Stomach (tissue), 9 donors: Measurements from ENCODE around the gene ARPP19. TPM values are rescaled to one million over a fixed set of nuclear protein-coding genes. Genes with fewer than 3 reads are reported as not detected.

ENCODE experiments used
- DNase-seq, 2 donors: peaks; one replicate each; pipeline versions ENCODE4 v3.0.0 to v3.0.0-alpha.2; 2013 to 2019
- H3K27ac ChIP-seq, 5 donors: fragments of 200-600 bp in 4 of 5; sonication (generic) in 4 of 5; one replicate each; pipeline ENCODE4 v1.5.1; 2013 to 2019; ENCODE audit warnings: mild to moderate bottlenecking in 1 of 5, moderate library complexity in 1 of 5
- H3K27me3 ChIP-seq, 3 donors: fragments of 200-600 bp; sonication (generic); one replicate each; pipeline ENCODE4 v1.5.1; 2017 to 2019; ENCODE audit warnings: mixed run types in 1 of 3
- H3K36me3 ChIP-seq, 4 donors: fragments of 200-600 bp; sonication (generic); 1 replicate in 3 of 4; 2 replicates in 1 of 4; pipeline ENCODE4 v1.5.1; 2016 to 2019
- H3K4me1 ChIP-seq, 4 donors: fragments of 200-600 bp; sonication (generic); one replicate each; pipeline ENCODE4 v1.5.1; 2016 to 2019
- H3K4me3 ChIP-seq, 4 donors: fragments of 200-600 bp; sonication (generic) in 3 of 4; one replicate each; pipeline ENCODE4 v1.5.1; 2016 to 2019; ENCODE audit warnings: mild to moderate bottlenecking in 1 of 4
- H3K9me3 ChIP-seq, 4 donors: fragments of 200-600 bp; sonication (generic); one replicate each; pipeline ENCODE4 v1.5.1; 2016 to 2019
- EP300 ChIP-seq: sonication (generic); formaldehyde crosslinking; IDR thresholded peaks from one replicate; pipeline ENCODE4 v1.6.1; 2017; ENCODE audit warnings: antibody characterized with exemption
- POLR2A ChIP-seq, 4 donors: fragments of 450-650 bp; IDR thresholded peaks; one replicate each; pipeline ENCODE4 v1.6.1; 2016; ENCODE audit warnings: antibody characterized with exemption in 4 of 4, control low read depth in 2 of 4, mild to moderate bottlenecking in 1 of 4, moderate library complexity in 1 of 4
- POLR2AphosphoS5 ChIP-seq, 3 donors: sonication (generic); formaldehyde crosslinking; IDR thresholded peaks; one replicate each; pipeline ENCODE4 v1.6.1; 2016; ENCODE audit warnings: antibody characterized with exemption in 3 of 3
- WGBS, 5 donors: extraction: QIAGEN DNeasy Blood & Tissue Kit in 3 of 5; methylation state at CpG; one replicate each; pipeline versions ENCODE4 v1.1.5 to v1.1.7; 2013 to 2018; 5-methylcytosine and 5-hydroxymethylcytosine counted together
- intact Hi-C: fragments of 100-400 bp; cut with DNase I; formaldehyde crosslinking; loops from one replicate; pipeline ENCODE4 v1.15.1; 2023; ENCODE audit warnings: low total_unique reads
- polyA plus RNA-seq, 3 donors: library from polyadenylated mRNA; stranded (reverse); fragments of 200-250 nt; gene quantifications; one replicate each; pipeline ENCODE4 v1.2.3, GENCODE V29; 2013
- total RNA-seq, 5 donors: library from RNA; depleted of rRNA; stranded (reverse); fragments of >200 nt; gene quantifications; one replicate each; pipeline versions ENCODE4 v1.1.0 to v1.2.3, GENCODE V29; 2014 to 2016
- TF ChIP-seq, protein P1 (sequence below), 7 experiments: fragments of 450-650 bp in 4 of 7; fragments of 200-600 bp in 3 of 7; sonication (generic) in 3 of 7; IDR thresholded peaks; one replicate each; pipeline ENCODE4 v1.5.1; 2016 to 2019; ENCODE audit warnings: antibody characterized with exemption in 7 of 7, control low read depth in 2 of 7, mild to moderate bottlenecking in 1 of 7
- donor health status: healthy with polysubstance abuse.
- donor health status: Bipolar disorder and iron deficiency.
- donor health status: healthy.

ARPP19 gene
- total and polyA plus RNA-seq, 8 donors, result 8.4 to 263 (median 63.2) TPM

DNA sequence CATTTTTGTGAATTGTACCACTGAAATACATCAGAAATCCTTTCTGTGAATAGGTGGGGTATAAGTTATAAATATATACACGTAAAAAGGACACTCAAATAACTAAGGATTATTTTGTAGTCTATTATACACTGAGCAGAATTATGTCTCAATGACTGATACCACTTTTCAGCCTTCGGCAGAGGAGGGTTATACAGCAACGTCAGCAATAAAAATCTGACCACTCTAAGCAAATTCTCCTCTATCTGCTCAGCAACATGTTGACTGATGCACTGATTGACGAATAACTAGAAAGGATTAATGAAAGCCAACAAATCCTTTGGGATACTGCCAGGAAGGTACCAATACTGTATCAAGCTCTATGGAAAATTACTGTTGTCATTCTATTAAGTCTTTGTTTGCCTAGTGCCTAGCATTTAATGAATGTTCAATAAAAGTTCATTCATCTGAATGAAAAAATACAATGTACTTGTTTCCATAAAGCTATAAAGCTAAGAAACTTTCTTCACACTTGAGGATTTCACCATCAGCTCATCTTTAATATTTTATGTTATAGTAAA, 5.2 kb downstream of the ARPP19 start:
- TF ChIP-seq, protein P1, sequence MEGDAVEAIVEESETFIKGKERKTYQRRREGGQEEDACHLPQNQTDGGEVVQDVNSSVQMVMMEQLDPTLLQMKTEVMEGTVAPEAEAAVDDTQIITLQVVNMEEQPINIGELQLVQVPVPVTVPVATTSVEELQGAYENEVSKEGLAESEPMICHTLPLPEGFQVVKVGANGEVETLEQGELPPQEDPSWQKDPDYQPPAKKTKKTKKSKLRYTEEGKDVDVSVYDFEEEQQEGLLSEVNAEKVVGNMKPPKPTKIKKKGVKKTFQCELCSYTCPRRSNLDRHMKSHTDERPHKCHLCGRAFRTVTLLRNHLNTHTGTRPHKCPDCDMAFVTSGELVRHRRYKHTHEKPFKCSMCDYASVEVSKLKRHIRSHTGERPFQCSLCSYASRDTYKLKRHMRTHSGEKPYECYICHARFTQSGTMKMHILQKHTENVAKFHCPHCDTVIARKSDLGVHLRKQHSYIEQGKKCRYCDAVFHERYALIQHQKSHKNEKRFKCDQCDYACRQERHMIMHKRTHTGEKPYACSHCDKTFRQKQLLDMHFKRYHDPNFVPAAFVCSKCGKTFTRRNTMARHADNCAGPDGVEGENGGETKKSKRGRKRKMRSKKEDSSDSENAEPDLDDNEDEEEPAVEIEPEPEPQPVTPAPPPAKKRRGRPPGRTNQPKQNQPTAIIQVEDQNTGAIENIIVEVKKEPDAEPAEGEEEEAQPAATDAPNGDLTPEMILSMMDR (IDR thresholded peaks at IDR 0.05), result no peak
- TF ChIP-seq POLR2AphosphoS5 (IDR thresholded peaks at IDR 0.05) (no peak), EP300 (no peak), POLR2A (IDR thresholded peaks at IDR 0.05) (no peak)
- peak in 1 of 2 donors; percentile 14 for DNase-seq
- Histone ChIP-seq H3K27me3 (no peaks in the 10 kb centered on the region), H3K36me3 (no peaks in the 10 kb centered on the region), H3K4me3 (no peak overlapping the region), H3K4me1 (peaks cover 31 to 96% (median 66%) of the 10 kb centered on the region in 4 donors), H3K27ac (no peak overlapping the region), H3K9me3 (no peaks in the 10 kb centered on the region)
- 44 to 56% (median 48%) methylated on average over 4 of the region's 4 CpGs for WGBS, 5 donors
- intact Hi-C loops, result no loop called here

DNA sequence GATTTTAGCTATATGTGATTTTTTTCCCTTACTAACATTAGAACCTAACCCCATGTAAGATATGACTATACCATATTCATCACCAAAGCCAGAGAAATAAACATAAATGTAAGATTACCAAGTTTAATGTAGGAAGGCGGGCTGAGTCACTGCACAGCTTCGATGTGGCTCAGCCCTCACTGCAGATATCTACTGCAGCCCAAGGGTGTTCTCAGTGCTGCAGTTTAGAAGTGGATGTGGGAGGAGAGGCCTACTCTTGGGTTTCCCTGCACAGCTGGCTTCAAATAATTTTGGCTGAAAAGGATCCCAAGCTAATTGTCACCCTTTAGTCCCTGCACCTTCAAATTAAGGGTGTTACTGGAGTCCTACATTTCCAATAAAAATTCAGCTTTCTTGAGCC, 9.3 kb downstream of the ARPP19 start:
- WGBS, 5 donors, result 54 to 63% (median 59%) methylated on average over 2 of the region's 2 CpGs
- intact Hi-C loops, result no loop called here
- Histone ChIP-seq H3K4me3 (no peak overlapping the region), H3K27me3 (no peaks in the 10 kb centered on the region), H3K27ac (no peak overlapping the region), H3K9me3 (no peaks in the 10 kb centered on the region), H3K4me1 (peaks cover 16 to 97% (median 50%) of the 10 kb centered on the region in 4 donors), H3K36me3 (peaks cover 0 to 18% (median 12%) of the 10 kb centered on the region in 4 donors)
- TF ChIP-seq POLR2A (IDR thresholded peaks at IDR 0.05) (no peak), POLR2AphosphoS5 (IDR thresholded peaks at IDR 0.05) (no peak), EP300 (no peak)
- TF ChIP-seq, protein P1 (IDR thresholded peaks at IDR 0.05), result no peak
- DNase-seq, result no peak

DNA sequence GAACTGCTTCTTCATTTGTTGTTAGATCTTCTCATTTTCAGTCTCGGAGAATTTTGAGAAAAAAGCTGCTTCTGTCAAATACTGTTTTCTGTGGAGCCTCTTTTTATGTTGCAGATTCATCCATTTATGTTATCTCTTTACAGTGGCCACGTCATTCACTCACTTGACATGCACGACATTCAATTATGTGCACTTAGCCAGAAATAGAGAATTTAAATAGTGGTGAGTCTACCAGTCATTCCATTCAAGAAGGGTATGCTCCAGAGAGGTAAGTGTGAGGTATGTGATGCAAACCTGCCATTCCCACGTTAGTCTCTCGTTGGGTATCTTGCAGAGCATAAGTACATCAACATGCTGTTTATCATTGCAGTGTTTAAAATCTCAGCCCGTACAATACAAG, 9.8 kb downstream of the ARPP19 start:
- intact Hi-C loops, result no loop called here
- 79 to 87% (median 83%) methylated on average over 6 of the region's 6 CpGs for WGBS, 5 donors
- Histone ChIP-seq H3K9me3 (no peaks in the 10 kb centered on the region), H3K27me3 (no peaks in the 10 kb centered on the region), H3K4me1 (peaks cover 13 to 97% (median 47%) of the 10 kb centered on the region in 4 donors), H3K36me3 (peaks cover 0 to 24% (median 13%) of the 10 kb centered on the region in 4 donors), H3K4me3 (no peak overlapping the region), H3K27ac (no peak overlapping the region)
- DNase-seq, result no peak
- no peak for TF ChIP-seq EP300
- TF ChIP-seq, protein P1 (IDR thresholded peaks at IDR 0.05), result no peak
- TF ChIP-seq POLR2A (IDR thresholded peaks at IDR 0.05), result no peak
- TF ChIP-seq POLR2AphosphoS5 (IDR thresholded peaks at IDR 0.05), result no peak

DNA sequence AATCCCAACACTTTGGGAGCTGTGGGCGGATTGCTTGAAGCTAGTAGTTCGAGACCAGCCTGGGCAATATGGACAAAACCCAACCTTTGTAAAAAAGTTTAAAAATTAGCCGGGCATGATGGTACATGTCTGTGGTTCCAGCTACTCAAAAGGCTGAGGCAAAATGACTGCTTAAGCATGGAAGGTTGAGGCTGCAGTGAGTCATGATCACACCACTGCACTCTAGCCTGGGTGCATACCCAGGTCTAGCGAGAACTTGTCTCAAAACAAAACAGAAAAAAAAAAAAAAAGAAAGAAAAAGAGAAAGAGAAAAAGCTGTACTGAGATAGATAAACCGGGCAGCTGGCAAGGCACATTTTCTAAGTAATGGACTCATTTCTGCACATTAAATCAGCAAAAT, 10.6 kb downstream of the ARPP19 start:
- H3K27ac ChIP-seq, result no peak overlapping the region
- no peak overlapping the region for H3K4me3 ChIP-seq
- no peak for DNase-seq
- 68 to 84% (median 83%) methylated on average over 5 of the region's 5 CpGs for WGBS, 5 donors
- intact Hi-C loops, result no loop called here
- H3K27me3 ChIP-seq, result no peaks in the 10 kb centered on the region
- no peaks in the 10 kb centered on the region for H3K9me3 ChIP-seq
- H3K36me3 ChIP-seq, result peaks cover 0 to 31% (median 16%) of the 10 kb centered on the region in 4 donors
- TF ChIP-seq EP300, result no peak
- TF ChIP-seq POLR2A (IDR thresholded peaks at IDR 0.05), result no peak
- TF ChIP-seq POLR2AphosphoS5 (IDR thresholded peaks at IDR 0.05), result no peak
- TF ChIP-seq, protein P1 (IDR thresholded peaks at IDR 0.05), result no peak
- peaks cover 13 to 97% (median 43%) of the 10 kb centered on the region in 4 donors for H3K4me1 ChIP-seq
